Calu3 (cell line): ENCODE results near the gene HORMAD1. TPM values are rescaled to one million over a fixed set of nuclear protein-coding genes. Genes with fewer than 3 reads are reported as not detected.

Experiments used
- BruUV-seq: library from RNA; stranded (reverse); fragments of 400-500 nt; replicated peaks from 2 replicates; lab custom pipeline; 2021; lab: Mats Ljungman, UMichigan
- CTCF ChIA-PET: fragments of 300-600 bp; sonication (Branson Sonifier 250); formaldehyde crosslinking; loops from one replicate; lab custom pipeline; 2022; ENCODE audit warnings: antibody characterized with exemption; lab: Charles Lee
- DNase-seq: peaks from one replicate; pipeline ENCODE4 v3.0.0; 2022
- H3K27ac Mint-ChIP-seq: one replicate; pipeline ENCODE4 v1.8.0; 2022; ENCODE audit warnings: mixed read lengths; ENCODE audit not compliant: unreplicated experiment
- H3K27me3 Mint-ChIP-seq: one replicate; pipeline ENCODE4 v1.8.0; 2022; ENCODE audit warnings: mixed read lengths; ENCODE audit not compliant: unreplicated experiment
- H3K36me3 Mint-ChIP-seq: one replicate; pipeline ENCODE4 v1.8.0; 2022; ENCODE audit warnings: mild to moderate bottlenecking, moderate library complexity, mixed read lengths; ENCODE audit not compliant: insufficient read depth, unreplicated experiment
- H3K4me1 Mint-ChIP-seq: one replicate; pipeline ENCODE4 v1.8.0; 2022; ENCODE audit warnings: mild to moderate bottlenecking, low read depth, mixed read lengths; ENCODE audit not compliant: unreplicated experiment
- H3K4me3 Mint-ChIP-seq: one replicate; pipeline ENCODE4 v1.8.0; 2022; ENCODE audit warnings: mild to moderate bottlenecking, low read depth, moderate library complexity, mixed read lengths; ENCODE audit not compliant: unreplicated experiment
- H3K9me3 Mint-ChIP-seq: one replicate; pipeline ENCODE4 v1.8.0; 2022; ENCODE audit warnings: low read depth, mixed read lengths; ENCODE audit not compliant: unreplicated experiment
- intact Hi-C: fragments of 100-400 bp; cut with micrococcal nuclease; formaldehyde crosslinking; loops from one replicate; pipeline ENCODE4 v1.10.0; 2022; ENCODE audit not compliant: unreplicated experiment
- total RNA-seq: library from RNA; stranded (reverse); gene quantifications from 2 replicates; pipeline ENCODE4 v1.2.3, GENCODE V29; 2022
- TF ChIP-seq, protein P1 (sequence below): fragments of 200-600 bp; IDR thresholded peaks from one replicate; pipeline ENCODE4 v1.8.0; 2022; ENCODE audit warnings: antibody characterized with exemption; ENCODE audit not compliant: unreplicated experiment

The HORMAD1 gene
- total RNA-seq, 1 experiment from 2014 or later = not detected

- CTCF ChIA-PET = interaction anchor here (0.6 to 0.7 kb wide), 3 partner anchors 230 to 454 kb away, joined by 5 read pairs; no protein-coding TSS in a partner anchor
- no peak for DNase-seq
- BruUV-seq = no TSS peak
- Mint-ChIP-seq H3K9me3 (no peaks in the 10 kb centered on the region), H3K27me3 (no peaks in the 10 kb centered on the region), H3K4me1 (peaks cover 16% of the 10 kb centered on the region), H3K4me3 (no peak overlapping the region), H3K36me3 (peaks cover 63% of the 10 kb centered on the region), H3K27ac (no peak overlapping the region)
- intact Hi-C loops = no loop called here
- TF ChIP-seq, protein P1, sequence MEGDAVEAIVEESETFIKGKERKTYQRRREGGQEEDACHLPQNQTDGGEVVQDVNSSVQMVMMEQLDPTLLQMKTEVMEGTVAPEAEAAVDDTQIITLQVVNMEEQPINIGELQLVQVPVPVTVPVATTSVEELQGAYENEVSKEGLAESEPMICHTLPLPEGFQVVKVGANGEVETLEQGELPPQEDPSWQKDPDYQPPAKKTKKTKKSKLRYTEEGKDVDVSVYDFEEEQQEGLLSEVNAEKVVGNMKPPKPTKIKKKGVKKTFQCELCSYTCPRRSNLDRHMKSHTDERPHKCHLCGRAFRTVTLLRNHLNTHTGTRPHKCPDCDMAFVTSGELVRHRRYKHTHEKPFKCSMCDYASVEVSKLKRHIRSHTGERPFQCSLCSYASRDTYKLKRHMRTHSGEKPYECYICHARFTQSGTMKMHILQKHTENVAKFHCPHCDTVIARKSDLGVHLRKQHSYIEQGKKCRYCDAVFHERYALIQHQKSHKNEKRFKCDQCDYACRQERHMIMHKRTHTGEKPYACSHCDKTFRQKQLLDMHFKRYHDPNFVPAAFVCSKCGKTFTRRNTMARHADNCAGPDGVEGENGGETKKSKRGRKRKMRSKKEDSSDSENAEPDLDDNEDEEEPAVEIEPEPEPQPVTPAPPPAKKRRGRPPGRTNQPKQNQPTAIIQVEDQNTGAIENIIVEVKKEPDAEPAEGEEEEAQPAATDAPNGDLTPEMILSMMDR = no peak
Observed at GRCh38 chr1:150649441-150650075, 71.1 kb downstream of the HORMAD1 start.

Other genes starting within 250 kb of the HORMAD1 start
- 42.2 and 51.7 TPM in 2 replicates for gene TARS2, start 233.5 kb downstream of the HORMAD1 start, total RNA-seq
- gene ECM1, start 212.8 kb downstream of the HORMAD1 start, total RNA-seq = 1.6 and 2.8 TPM in 2 replicates
- 0.71 TPM in 1 of 2 replicates, not detected in the other for gene FALEC, start 205.1 kb downstream of the HORMAD1 start, total RNA-seq
- gene ADAMTSL4, start 171.5 kb downstream of the HORMAD1 start, total RNA-seq = 1.9 and 2.7 TPM in 2 replicates
- 261 and 262 TPM in 2 replicates for gene MCL1, start 141.3 kb downstream of the HORMAD1 start, total RNA-seq
- 253 and 276 TPM in 2 replicates for gene ENSA, start 91.3 kb downstream of the HORMAD1 start, total RNA-seq
- gene GOLPH3L, start 23.7 kb downstream of the HORMAD1 start, total RNA-seq = 64.7 and 71.6 TPM in 2 replicates
- 144 and 226 TPM in 2 replicates for gene CTSS, start 44.9 kb upstream of the HORMAD1 start, total RNA-seq
- 5.5 and 5.9 TPM in 2 replicates for gene CTSK, start 87.4 kb upstream of the HORMAD1 start, total RNA-seq
- 27.9 and 31.1 TPM in 2 replicates for gene ARNT, start 155.7 kb upstream of the HORMAD1 start, total RNA-seq
- gene CTXND2, start 166.2 kb upstream of the HORMAD1 start, total RNA-seq = not detected in 2 replicates
- 64.9 and 70.6 TPM in 2 replicates for gene SETDB1, start 205.5 kb upstream of the HORMAD1 start, total RNA-seq